Measurements from ENCODE around the gene TRNP1.

DNA sequence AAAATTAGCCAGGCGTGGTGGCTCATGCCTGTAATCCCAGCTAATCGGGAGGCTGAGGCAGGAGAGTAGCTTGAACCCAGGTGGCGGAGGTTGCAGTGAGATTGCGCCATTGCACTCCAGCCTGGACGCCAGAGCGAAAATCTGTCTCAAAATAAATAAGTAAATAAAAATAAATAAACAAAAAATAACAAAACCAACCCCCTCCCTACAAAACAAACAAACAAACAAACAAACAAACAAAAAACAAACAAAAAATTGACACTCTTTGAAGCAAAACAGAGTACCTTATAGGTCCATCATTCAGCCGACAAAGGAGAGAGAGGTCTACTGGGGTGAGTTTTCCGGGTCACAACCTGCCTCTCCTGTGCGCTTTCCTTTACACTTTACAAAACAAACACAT lies 27.9 kb upstream of the TRNP1 start:
- TF ChIP-seq CTCF (IDR thresholded peaks at IDR 0.05) = no peak
- TF ChIP-seq POLR2A (IDR thresholded peaks at IDR 0.05) = no peak
